ENCODE data around the gene NSF.
"Not testable (repeated sequence)": the region's sequence is repeated elsewhere in the genome, so short reads cannot be mapped to it uniquely, and the experiment has no call there.

GRCh38 chr17:46649246-46649645, 58.8 kb downstream of the NSF start:
- TF ChIP-seq CTCF (IDR thresholded peaks at IDR 0.05; ENCODE audit: low read depth, low read length); EZH2phosphoT487 (IDR thresholded peaks at IDR 0.05; ENCODE audit: low read depth): not testable (repeated sequence)

Data from OCI-LY3 (cell line).